H9 (cell line): ENCODE data around the gene CLMP. TPM values are rescaled to one million over a fixed set of nuclear protein-coding genes. Genes with fewer than 3 reads are reported as not detected.

Experiments used
- DNase-seq: peaks from one replicate; pipeline ENCODE4 v3.0.0-alpha.2; 2017
- H2AFZ ChIP-seq: one replicate; pipeline ENCODE4 v1.6.1; 2013; ENCODE audit warnings: mild to moderate bottlenecking, low read length, control low read depth, moderate library complexity
- H2AK5ac ChIP-seq: 2 replicates; pipeline ENCODE4 v1.6.1; 2013; ENCODE audit warnings: low read length, control low read depth, mixed read lengths; ENCODE audit not compliant: insufficient read length
- H2BK120ac ChIP-seq: one replicate; pipeline ENCODE4 v1.6.1; 2013; ENCODE audit warnings: low read depth, mild to moderate bottlenecking, low read length, control low read depth, inconsistent platforms; ENCODE audit not compliant: poor library complexity, severe bottlenecking
- H2BK12ac ChIP-seq: 2 replicates; pipeline ENCODE4 v1.6.1; 2013; ENCODE audit warnings: low read length, control low read depth, mixed read lengths, low read depth; ENCODE audit not compliant: insufficient read length
- H2BK15ac ChIP-seq: 2 replicates; pipeline ENCODE4 v1.6.1; 2013; ENCODE audit warnings: low read depth, low read length, control low read depth
- H2BK20ac ChIP-seq: one replicate; pipeline ENCODE4 v1.6.1; 2013; ENCODE audit warnings: low read depth, mild to moderate bottlenecking, low read length, control low read depth, inconsistent platforms; ENCODE audit not compliant: poor library complexity, severe bottlenecking
- H2BK5ac ChIP-seq: 2 replicates; pipeline ENCODE4 v1.6.1; 2013; ENCODE audit warnings: low read length, control low read depth, mixed read lengths; ENCODE audit not compliant: insufficient read length
- H3K14ac ChIP-seq: 2 replicates; pipeline ENCODE4 v1.6.1; 2013; ENCODE audit warnings: low read length, control low read depth; ENCODE audit not compliant: insufficient read depth
- H3K18ac ChIP-seq: 2 replicates; pipeline ENCODE4 v1.6.1; 2013; ENCODE audit warnings: low read depth, mild to moderate bottlenecking, mixed read lengths, low read length, control low read depth; ENCODE audit not compliant: insufficient read length
- H3K23ac ChIP-seq: 2 replicates; pipeline ENCODE4 v1.6.1; 2013; ENCODE audit warnings: low read length, control low read depth, mixed read lengths, low read depth; ENCODE audit not compliant: insufficient read length
- H3K23me2 ChIP-seq: 2 replicates; pipeline ENCODE4 v1.6.1; 2013; ENCODE audit warnings: low read depth, mild to moderate bottlenecking, mixed read lengths, low read length, control low read depth; ENCODE audit not compliant: insufficient read length, poor library complexity, severe bottlenecking
- H3K27ac ChIP-seq: 2 replicates; pipeline ENCODE4 v1.5.1; 2013; ENCODE audit warnings: low read length, control low read depth, mixed read lengths, low read depth; ENCODE audit not compliant: insufficient read length
- H3K27me3 ChIP-seq: 2 replicates; pipeline ENCODE4 v1.6.1; 2013; ENCODE audit warnings: low read length, control low read depth, inconsistent platforms; ENCODE audit not compliant: insufficient read depth
- H3K4ac ChIP-seq: 2 replicates; pipeline ENCODE4 v1.6.1; 2013; ENCODE audit warnings: low read depth, mild to moderate bottlenecking, control low read depth, inconsistent platforms, low read length, moderate library complexity
- H3K4me1 ChIP-seq: 2 replicates; pipeline ENCODE4 v1.6.1; 2013; ENCODE audit warnings: low read length, control low read depth, inconsistent platforms; ENCODE audit not compliant: insufficient read depth
- H3K4me2 ChIP-seq: 2 replicates; pipeline ENCODE4 v1.6.1; 2013; ENCODE audit warnings: low read length, control low read depth, mixed read lengths; ENCODE audit not compliant: insufficient read length, insufficient read depth
- H3K56ac ChIP-seq: 2 replicates; pipeline ENCODE4 v1.6.1; 2013; ENCODE audit warnings: low read depth, mild to moderate bottlenecking, mixed read lengths, low read length, control low read depth; ENCODE audit not compliant: insufficient read length
- H3K79me1 ChIP-seq: 2 replicates; pipeline ENCODE4 v1.6.1; 2013; ENCODE audit warnings: low read depth, mild to moderate bottlenecking, moderate library complexity, low read length, control low read depth, inconsistent platforms; ENCODE audit not compliant: insufficient read depth, poor library complexity, severe bottlenecking
- H3K79me2 ChIP-seq: 2 replicates; pipeline ENCODE4 v1.6.1; 2013; ENCODE audit warnings: low read length, control low read depth, inconsistent platforms; ENCODE audit not compliant: insufficient read depth
- H3K9ac ChIP-seq: 2 replicates; pipeline ENCODE4 v1.6.1; 2013; ENCODE audit warnings: low read length, control low read depth, mixed read lengths; ENCODE audit not compliant: insufficient read length; ENCODE audit errors: extremely low read depth
- H3K9me3 ChIP-seq: one replicate; pipeline ENCODE4 v1.6.1; 2013; ENCODE audit warnings: low read depth, low read length, inconsistent platforms; ENCODE audit not compliant: control insufficient read depth
- H3T11ph ChIP-seq: one replicate; pipeline ENCODE4 v1.6.1; 2013; ENCODE audit warnings: mild to moderate bottlenecking, low read length, control low read depth, inconsistent platforms
- H4K20me1 ChIP-seq: one replicate; pipeline ENCODE4 v1.6.1; 2013; ENCODE audit not compliant: control insufficient read depth, insufficient read length, insufficient read depth
- H4K5ac ChIP-seq: 2 replicates; pipeline ENCODE4 v1.6.1; 2013; ENCODE audit warnings: low read depth, mild to moderate bottlenecking, mixed read lengths, low read length, control low read depth; ENCODE audit not compliant: insufficient read length
- H4K8ac ChIP-seq: replicated peaks from 2 replicates; pipeline ENCODE4 v1.6.1; 2013; ENCODE audit warnings: low read length, control low read depth, mixed read lengths, low read depth; ENCODE audit not compliant: insufficient read length
- H4K91ac ChIP-seq: 2 replicates; pipeline ENCODE4 v1.6.1; 2013; ENCODE audit warnings: low read depth, mild to moderate bottlenecking, moderate library complexity, mixed read lengths, low read length, control low read depth; ENCODE audit not compliant: insufficient read length
- H3K27ac Mint-ChIP-seq, 3 experiments: 2 replicates in 2 of 3; 3 replicates in 1 of 3; pipeline ENCODE4 v1.8.0; 2020 to 2021; ENCODE audit warnings: mixed read lengths in 3 of 3, mild to moderate bottlenecking in 1 of 3, moderate library complexity in 1 of 3
- H3K27me3 Mint-ChIP-seq: 2 replicates; pipeline ENCODE4 v1.8.0; 2021; ENCODE audit warnings: low read depth, mild to moderate bottlenecking, moderate library complexity, mixed read lengths
- H3K36me3 Mint-ChIP-seq, 3 experiments: 2 replicates in 2 of 3; 3 replicates in 1 of 3; pipeline ENCODE4 v1.8.0; 2020 to 2021; ENCODE audit warnings: low read depth in 3 of 3, mixed read lengths in 3 of 3; ENCODE audit not compliant: insufficient read depth in 1 of 3
- H3K4me1 Mint-ChIP-seq, 2 experiments: 2 replicates each; pipeline ENCODE4 v1.8.0; 2020; ENCODE audit warnings: mixed read lengths in 2 of 2
- H3K4me3 Mint-ChIP-seq, 2 experiments: 2 replicates in 1 of 2; 3 replicates in 1 of 2; pipeline ENCODE4 v1.8.0; 2020 to 2021; ENCODE audit warnings: mild to moderate bottlenecking in 2 of 2, mixed read lengths in 2 of 2, moderate library complexity in 1 of 2
- H3K9me3 Mint-ChIP-seq, 2 experiments: 2 replicates in 1 of 2; 3 replicates in 1 of 2; pipeline ENCODE4 v1.8.0; 2020; ENCODE audit warnings: mild to moderate bottlenecking in 2 of 2, mixed read lengths in 2 of 2, moderate library complexity in 1 of 2
- CTCF ChIP-seq: fragments of 200-600 bp; sonication (generic); conservative IDR thresholded peaks from 3 replicates; pipeline ENCODE4 v1.8.0; 2021; ENCODE audit warnings: antibody characterized with exemption, mild to moderate bottlenecking
- WGBS: extraction: QIAGEN DNeasy Blood & Tissue Kit; methylation state at CpG from one replicate; pipeline ENCODE4 v1.1.7; 2013; ENCODE audit warnings: missing lambda C conversion rate, low lambda C conversion rate, mixed read lengths; ENCODE audit not compliant: insufficient read length; ENCODE audit errors: extremely low coverage; 5-methylcytosine and 5-hydroxymethylcytosine counted together
- total RNA-seq: library from RNA; stranded (reverse); gene quantifications from 2 replicates; pipeline ENCODE4 v1.2.1, GENCODE V29; 2021

Gene CLMP
- total RNA-seq, 1 experiment from 2014 or later: 13.8 TPM

- Histone ChIP-seq H2BK15ac (no peak overlapping the region), H2AFZ (no peak overlapping the region), H4K5ac (no peak overlapping the region), H3T11ph (no peak overlapping the region), H4K8ac (no peak overlapping the region), H2BK120ac (no peak overlapping the region), H3K4me2 (no peak overlapping the region), H3K14ac (no peak overlapping the region), H3K9me3 (no peaks in the 10 kb centered on the region), H3K56ac (no peak overlapping the region), H2BK20ac (no peak overlapping the region), H4K91ac (no peak overlapping the region), H3K27ac (no peak overlapping the region), H2BK5ac (no peak overlapping the region), H3K9ac (no peak overlapping the region), H3K4me1 (peaks cover 2% of the 10 kb centered on the region; the same call in 1 of the 2 replicates), H3K18ac (no peak overlapping the region), H3K79me2 (no peaks in the 10 kb centered on the region), H3K23ac (no peak overlapping the region), H2AK5ac (no peak overlapping the region), H3K27me3 (no peaks in the 10 kb centered on the region), H4K20me1 (no peaks in the 10 kb centered on the region), H3K79me1 (no peaks in the 10 kb centered on the region), H2BK12ac (no peak overlapping the region), H3K23me2 (no peaks in the 10 kb centered on the region), H3K4ac (no peak overlapping the region)
- H3K4me1 Mint-ChIP-seq: peaks cover 38 to 39% of the 10 kb centered on the region in 2 experiments
- H3K9me3 Mint-ChIP-seq: no peaks in the 10 kb centered on the region
- H3K27ac Mint-ChIP-seq: 0 out of 7 replicates have a peak overlapping the region, but pooled peaks of 2 of the 3 experiments have one; percentile 14 to 20
- no peak for DNase-seq
- WGBS: no CpG with 5 or more reads among the region's 5 CpGs
- H3K4me3 Mint-ChIP-seq: no peak overlapping the region; a peak in 1 of 5 replicates
- H3K27me3 Mint-ChIP-seq: no peaks in the 10 kb centered on the region
- no peak for TF ChIP-seq CTCF
- peaks cover 5 to 12% (median 7%) of the 10 kb centered on the region in 3 experiments; a peak in 6 of 7 replicates for H3K36me3 Mint-ChIP-seq
Measured at GRCh38 chr11:123069908-123070821, 124.9 kb downstream of the CLMP start.
